HG03457 (cell line): ENCODE measurements around the gene PRKAG2.
"Not testable (repeated sequence)": the region's sequence is repeated elsewhere in the genome, so short reads cannot be mapped to it uniquely, and the experiment has no call there.

ENCODE experiments used
- ATAC-seq: cut with Tn5 transposase; IDR thresholded peaks from one replicate; pipeline ENCODE4 v1.9.1; 2021; ENCODE audit warnings: moderate number of reproducible peaks; ENCODE audit not compliant: unreplicated experiment

The PRKAG2 gene

GRCh38 chr7:151852486-151853396 lies 24.2 kb downstream of the PRKAG2 start:
- no peak for ATAC-seq

- no peak for ATAC-seq
Measured at GRCh38 chr7:151851782-151852181, 25.1 kb downstream of the PRKAG2 start.

- no peak for ATAC-seq
Measured at GRCh38 chr7:151851145-151851751, 25.7 kb downstream of the PRKAG2 start.

- no peak for ATAC-seq
Measured at GRCh38 chr7:151850491-151851124, 26.3 kb downstream of the PRKAG2 start.

- no peak for ATAC-seq
Measured at GRCh38 chr7:151849879-151850260, 27.0 kb downstream of the PRKAG2 start.

- ATAC-seq = no peak
Measured at GRCh38 chr7:151849008-151849878, 27.7 kb downstream of the PRKAG2 start.

- no peak for ATAC-seq
Measured at GRCh38 chr7:151847681-151848081, 29.2 kb downstream of the PRKAG2 start.

- ATAC-seq = no peak
Measured at GRCh38 chr7:151847136-151847535, 29.8 kb downstream of the PRKAG2 start.

GRCh38 chr7:151845412-151846205 lies 31.3 kb downstream of the PRKAG2 start:
- no peak for ATAC-seq

GRCh38 chr7:151844825-151845200 lies 32.1 kb downstream of the PRKAG2 start:
- ATAC-seq = no peak

GRCh38 chr7:151844071-151844824 lies 32.7 kb downstream of the PRKAG2 start:
- ATAC-seq = no peak

GRCh38 chr7:151843181-151843580 lies 33.7 kb downstream of the PRKAG2 start:
- ATAC-seq = no peak

- ATAC-seq = not testable (repeated sequence)
Measured at GRCh38 chr7:151841395-151842051, 35.4 kb downstream of the PRKAG2 start.

GRCh38 chr7:151840088-151840910 lies 36.6 kb downstream of the PRKAG2 start:
- ATAC-seq = no peak

GRCh38 chr7:151839451-151839921 lies 37.4 kb downstream of the PRKAG2 start:
- ATAC-seq = no peak

- no peak for ATAC-seq
Measured at GRCh38 chr7:151838861-151839381, 38.0 kb downstream of the PRKAG2 start.

GRCh38 chr7:151838072-151838471 lies 38.8 kb downstream of the PRKAG2 start:
- no peak for ATAC-seq
